ENCODE data around the gene TMEM82. TPM values are rescaled to one million over a fixed set of nuclear protein-coding genes. Genes with fewer than 3 reads are reported as not detected.

The TMEM82 gene
- total and polyA plus RNA-seq, 3 donors from 2014 or later: not detected

DNA sequence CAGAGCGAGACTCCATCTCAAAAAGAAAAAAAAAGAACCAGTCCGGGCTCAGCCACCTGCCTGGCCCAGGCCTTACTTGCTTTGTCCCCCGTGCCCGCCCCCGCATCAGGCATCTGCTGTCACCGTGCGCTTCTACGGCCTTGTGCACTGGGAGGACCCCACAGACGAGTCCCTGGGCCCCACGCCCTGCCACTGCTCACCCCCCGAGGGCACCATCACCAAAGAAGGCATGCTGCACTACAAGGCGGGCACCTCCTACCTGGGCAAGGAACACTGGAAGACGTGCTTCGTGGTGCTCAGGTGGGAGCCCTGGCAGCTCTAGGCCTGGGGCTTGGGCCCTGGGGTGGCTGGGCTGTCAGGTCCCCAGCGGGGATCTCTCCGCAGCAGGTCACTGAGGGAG, 11.9 kb upstream of the TMEM82 start:
- no peak for DNase-seq
- WGBS, 2 donors: 89 to 91% methylated on average over 16 of the region's 16 CpGs
- Histone ChIP-seq H3K4me3 (no peak overlapping the region), H3K4me1 (peaks cover 4% of the 10 kb centered on the region), H3K36me3 (ENCODE audit: low read depth, missing control alignments) (no peaks in the 10 kb centered on the region), H3K27ac (no peak overlapping the region), H3K27me3 (no peaks in the 10 kb centered on the region), H3K9me3 (no peaks in the 10 kb centered on the region)
- intact Hi-C loops (cut with DNase I; ENCODE audit: low total_unique reads): no loop called here
- TF ChIP-seq POLR2A (IDR thresholded peaks at IDR 0.05): no peak
- TF ChIP-seq, protein P1, sequence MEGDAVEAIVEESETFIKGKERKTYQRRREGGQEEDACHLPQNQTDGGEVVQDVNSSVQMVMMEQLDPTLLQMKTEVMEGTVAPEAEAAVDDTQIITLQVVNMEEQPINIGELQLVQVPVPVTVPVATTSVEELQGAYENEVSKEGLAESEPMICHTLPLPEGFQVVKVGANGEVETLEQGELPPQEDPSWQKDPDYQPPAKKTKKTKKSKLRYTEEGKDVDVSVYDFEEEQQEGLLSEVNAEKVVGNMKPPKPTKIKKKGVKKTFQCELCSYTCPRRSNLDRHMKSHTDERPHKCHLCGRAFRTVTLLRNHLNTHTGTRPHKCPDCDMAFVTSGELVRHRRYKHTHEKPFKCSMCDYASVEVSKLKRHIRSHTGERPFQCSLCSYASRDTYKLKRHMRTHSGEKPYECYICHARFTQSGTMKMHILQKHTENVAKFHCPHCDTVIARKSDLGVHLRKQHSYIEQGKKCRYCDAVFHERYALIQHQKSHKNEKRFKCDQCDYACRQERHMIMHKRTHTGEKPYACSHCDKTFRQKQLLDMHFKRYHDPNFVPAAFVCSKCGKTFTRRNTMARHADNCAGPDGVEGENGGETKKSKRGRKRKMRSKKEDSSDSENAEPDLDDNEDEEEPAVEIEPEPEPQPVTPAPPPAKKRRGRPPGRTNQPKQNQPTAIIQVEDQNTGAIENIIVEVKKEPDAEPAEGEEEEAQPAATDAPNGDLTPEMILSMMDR (IDR thresholded peaks at IDR 0.05): no peak

DNA sequence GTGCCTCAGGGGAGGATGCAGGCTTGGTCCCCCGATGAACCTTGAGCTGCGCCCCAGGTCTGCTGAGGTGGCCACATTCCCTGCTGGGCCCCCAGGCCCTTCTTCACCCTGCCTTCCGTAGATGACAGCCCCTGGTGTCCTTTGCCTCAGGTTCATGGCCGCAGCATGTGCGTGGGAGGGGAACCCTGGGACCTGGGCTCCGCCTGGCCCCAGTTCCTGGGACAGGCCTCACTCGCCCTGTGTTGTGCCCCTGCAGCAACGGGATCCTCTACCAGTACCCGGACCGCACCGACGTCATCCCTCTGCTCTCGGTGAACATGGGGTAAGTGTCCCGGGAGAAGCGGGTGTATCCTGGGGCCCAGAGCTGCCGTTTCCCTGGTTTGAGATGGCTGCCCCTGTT, 11.4 kb upstream of the TMEM82 start:
- Histone ChIP-seq H3K4me1 (peaks cover under 1% of the 10 kb centered on the region), H3K27me3 (no peaks in the 10 kb centered on the region), H3K9me3 (no peaks in the 10 kb centered on the region), H3K27ac (no peak overlapping the region), H3K4me3 (no peak overlapping the region), H3K36me3 (ENCODE audit: low read depth, missing control alignments) (no peaks in the 10 kb centered on the region)
- intact Hi-C loops (cut with DNase I; ENCODE audit: low total_unique reads): no loop called here
- no peak for DNase-seq
- no peak for TF ChIP-seq POLR2A (IDR thresholded peaks at IDR 0.05)
- TF ChIP-seq, protein P1 (IDR thresholded peaks at IDR 0.05): no peak
- 96% methylated on average over 16 of the region's 16 CpGs; no CpG with 5 or more reads in 1 of the 2 donors for WGBS, 2 donors

DNA sequence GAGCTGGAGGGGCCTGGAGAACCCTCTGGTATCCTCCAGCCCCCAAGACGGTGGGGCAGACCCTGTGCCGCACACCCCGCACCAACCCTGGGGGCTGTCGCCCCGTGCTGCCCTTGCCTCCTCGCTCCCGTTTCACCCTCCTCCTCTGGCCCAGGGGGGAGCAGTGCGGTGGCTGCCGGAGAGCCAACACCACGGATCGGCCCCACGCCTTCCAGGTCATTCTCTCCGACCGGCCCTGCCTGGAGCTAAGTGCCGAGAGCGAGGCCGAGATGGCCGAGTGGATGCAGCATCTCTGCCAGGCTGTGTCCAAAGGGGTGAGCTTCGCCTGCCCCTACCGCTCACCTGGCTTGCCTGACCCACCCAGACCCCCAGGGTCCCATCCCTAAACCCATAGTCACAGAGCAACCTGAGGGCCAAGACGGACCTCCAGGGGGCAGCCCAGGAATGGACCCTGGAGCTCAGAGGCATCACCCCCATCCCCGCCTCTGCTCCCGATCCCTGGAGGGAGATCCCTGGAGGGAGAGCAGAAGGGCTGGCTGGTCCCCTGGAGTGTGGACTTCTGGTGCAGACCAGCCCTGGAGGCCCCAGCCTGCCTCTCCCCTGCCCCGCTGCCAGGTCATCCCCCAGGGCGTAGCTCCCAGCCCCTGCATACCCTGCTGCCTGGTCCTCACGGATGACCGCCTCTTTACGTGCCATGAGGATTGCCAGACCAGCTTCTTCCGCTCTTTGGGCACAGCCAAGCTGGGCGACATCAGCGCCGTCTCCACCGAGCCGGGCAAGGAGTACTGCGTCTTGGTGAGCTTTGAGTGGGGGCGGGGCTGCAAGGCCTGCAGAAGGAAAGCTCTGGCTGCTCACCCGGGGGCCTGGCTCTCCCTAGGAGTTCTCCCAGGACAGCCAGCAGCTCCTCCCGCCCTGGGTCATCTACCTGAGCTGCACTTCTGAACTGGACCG, 10.3 kb upstream of the TMEM82 start:
- intact Hi-C loops (cut with DNase I; ENCODE audit: low total_unique reads): no loop called here

DNA sequence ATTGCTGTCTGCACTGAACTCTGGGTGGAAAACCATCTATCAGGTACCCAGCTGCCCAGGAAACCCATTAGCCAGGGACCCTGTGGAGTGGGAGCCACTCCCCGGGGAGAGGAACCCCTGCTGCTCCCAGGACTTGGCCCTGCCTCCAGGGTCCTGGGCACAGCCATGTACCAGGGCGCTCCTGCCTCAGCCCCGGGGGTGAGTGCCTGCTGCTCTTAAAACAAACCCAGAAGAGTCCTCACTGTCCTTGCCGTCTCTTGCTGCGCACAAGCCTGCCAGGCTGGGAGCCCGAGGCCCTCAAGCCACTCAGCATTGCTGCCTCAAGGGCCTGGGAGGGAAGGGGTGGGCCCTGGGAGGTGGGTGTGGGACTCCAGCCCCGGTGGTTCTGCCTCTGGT, 9.6 kb upstream of the TMEM82 start:
- Histone ChIP-seq H3K36me3 (ENCODE audit: low read depth, missing control alignments) (no peaks in the 10 kb centered on the region), H3K27ac (no peak overlapping the region), H3K4me1 (no peaks in the 10 kb centered on the region), H3K4me3 (no peak overlapping the region), H3K27me3 (no peaks in the 10 kb centered on the region), H3K9me3 (no peaks in the 10 kb centered on the region)
- 58 to 79% methylated on average over 2 to 7 of the region's 7 CpGs for WGBS, 2 donors
- no peak for TF ChIP-seq POLR2A (IDR thresholded peaks at IDR 0.05)
- TF ChIP-seq, protein P1 (IDR thresholded peaks at IDR 0.05): no peak
- intact Hi-C loops (cut with DNase I; ENCODE audit: low total_unique reads): no loop called here
- DNase-seq: no peak

More for the DNA sequence above, 10.3 kb upstream of the TMEM82 start:
- H3K4me3 ChIP-seq: no peak overlapping the region
- no peaks in the 10 kb centered on the region for H3K9me3 ChIP-seq
- no peaks in the 10 kb centered on the region for H3K27me3 ChIP-seq
- H3K4me1 ChIP-seq: no peaks in the 10 kb centered on the region
- DNase-seq: no peak
- no peak overlapping the region for H3K27ac ChIP-seq
- 90 to 93% methylated on average over 2 to 39 of the region's 39 CpGs for WGBS, 2 donors
- no peaks in the 10 kb centered on the region for H3K36me3 ChIP-seq (ENCODE audit: low read depth, missing control alignments)
- TF ChIP-seq, protein P1 (IDR thresholded peaks at IDR 0.05): no peak
- no peak for TF ChIP-seq POLR2A (IDR thresholded peaks at IDR 0.05)
